ENCODE data around the gene SIGLEC10.

- TF ChIP-seq CTCF (IDR thresholded peaks at IDR 0.05; ENCODE audit: low read depth, low read length) (no peak), EZH2phosphoT487 (IDR thresholded peaks at IDR 0.05; ENCODE audit: low read depth) (no peak)
Observed at GRCh38 chr19:51382004-51382403, 35.4 kb downstream of the SIGLEC10 start.
